Esophagus muscularis mucosa (tissue), 4 donors: Measurements from ENCODE around the gene ADSS1. TPM values are rescaled to one million over a fixed set of nuclear protein-coding genes. Genes with fewer than 3 reads are reported as not detected.

Experiments used
- DNase-seq: peaks from one replicate; pipeline ENCODE4 v3.0.0-alpha.2; 2017; ENCODE audit errors: extremely low spot score
- H3K27ac ChIP-seq, 4 donors: fragments of 200-600 bp; sonication (generic); replicated peaks in 1 of 4; 1 replicate in 3 of 4; 2 replicates in 1 of 4; pipeline ENCODE4 v1.5.1; 2016 to 2019; ENCODE audit warnings: mild to moderate bottlenecking in 1 of 4
- H3K27me3 ChIP-seq, 4 donors: fragments of 200-600 bp; sonication (generic); one replicate each; pipeline versions ENCODE4 v1.5.1 to v1.6.0; 2016 to 2019
- H3K36me3 ChIP-seq, 4 donors: fragments of 200-600 bp; sonication (generic); one replicate each; pipeline ENCODE4 v1.5.1; 2016 to 2019
- H3K4me1 ChIP-seq, 4 donors: fragments of 200-600 bp; sonication (generic); one replicate each; pipeline ENCODE4 v1.5.1; 2016 to 2019
- H3K4me3 ChIP-seq, 4 donors: fragments of 200-600 bp; sonication (generic); 1 replicate in 2 of 4; 2 replicates in 2 of 4; pipeline ENCODE4 v1.5.1; 2016 to 2019; ENCODE audit warnings: mild to moderate bottlenecking in 4 of 4, moderate library complexity in 1 of 4
- H3K9me3 ChIP-seq, 4 donors: fragments of 200-600 bp; sonication (generic); 1 replicate in 3 of 4; 2 replicates in 1 of 4; pipeline ENCODE4 v1.5.1; 2016 to 2019
- CTCF ChIP-seq, 3 experiments: fragments of 200-600 bp in 2 of 3; fragments of 450-650 bp in 1 of 3; sonication (generic) in 2 of 3; IDR thresholded peaks; one replicate each; pipeline ENCODE4 v1.5.1; 2017 to 2019; ENCODE audit warnings: antibody characterized with exemption in 3 of 3, mild to moderate bottlenecking in 2 of 3, moderate library complexity in 1 of 3
- EP300 ChIP-seq: sonication (generic); formaldehyde crosslinking; IDR thresholded peaks from one replicate; pipeline ENCODE4 v1.6.1; 2017; ENCODE audit warnings: antibody characterized with exemption
- POLR2A ChIP-seq: fragments of 450-650 bp; IDR thresholded peaks from one replicate; pipeline ENCODE4 v1.6.1; 2017; ENCODE audit warnings: antibody characterized with exemption, moderate library complexity, mild to moderate bottlenecking, low read depth
- POLR2AphosphoS5 ChIP-seq, 2 donors: sonication (generic); formaldehyde crosslinking; IDR thresholded peaks; one replicate each; pipeline ENCODE4 v1.6.1; 2017; ENCODE audit warnings: antibody characterized with exemption in 2 of 2
- WGBS: methylation state at CpG from one replicate; pipeline ENCODE4 v1.1.5; 2018; 5-methylcytosine and 5-hydroxymethylcytosine counted together
- intact Hi-C: fragments of 100-400 bp; cut with DNase I; formaldehyde crosslinking; loops from one replicate; pipeline ENCODE4 v1.15.1; 2023
- total RNA-seq, 4 donors: library from RNA; depleted of rRNA; stranded (reverse); fragments of >200 nt; gene quantifications; one replicate each; pipeline versions ENCODE4 v1.1.0 to v1.2.1, GENCODE V29; 2016

ADSS1 gene
- total RNA-seq, 4 donors from 2014 or later = 4.3 to 7.9 (median 5.7) TPM

- H3K4me1 ChIP-seq = peaks cover 10 to 14% (median 12%) of the 10 kb centered on the region in 4 donors
- H3K27ac ChIP-seq = no peak overlapping the region
- peaks cover 42 to 80% (median 65%) of the 10 kb centered on the region in 4 donors for H3K36me3 ChIP-seq
- no peak for DNase-seq
- H3K9me3 ChIP-seq = no peaks in the 10 kb centered on the region
- whole genome bisulfite sequencing = 72% methylated on average over 19 of the region's 20 CpGs
- no peak for TF ChIP-seq POLR2AphosphoS5 (IDR thresholded peaks at IDR 0.05)
- TF ChIP-seq POLR2A = no peak
- TF ChIP-seq CTCF (IDR thresholded peaks at IDR 0.05) = no peak
- TF ChIP-seq EP300 = no peak
- no peaks in the 10 kb centered on the region for H3K27me3 ChIP-seq
- H3K4me3 ChIP-seq = no peak overlapping the region
- intact Hi-C loops = no loop called here
Observed at GRCh38 chr14:104717646-104718045, 6.4 kb upstream of the ADSS1 start.

- no peak overlapping the region for H3K27ac ChIP-seq
- intact Hi-C loops = no loop called here
- no peak overlapping the region for H3K4me3 ChIP-seq
- no peaks in the 10 kb centered on the region for H3K9me3 ChIP-seq
- WGBS = 90% methylated on average over 7 of the region's 10 CpGs
- H3K36me3 ChIP-seq = peaks cover 37 to 75% (median 60%) of the 10 kb centered on the region in 4 donors
- H3K4me1 ChIP-seq = peaks cover 15 to 19% (median 17%) of the 10 kb centered on the region in 4 donors
- no peaks in the 10 kb centered on the region for H3K27me3 ChIP-seq
- no peak for DNase-seq
- no peak for TF ChIP-seq POLR2A
- TF ChIP-seq POLR2AphosphoS5 (IDR thresholded peaks at IDR 0.05) = no peak
- TF ChIP-seq CTCF (IDR thresholded peaks at IDR 0.05) = no peak
- TF ChIP-seq EP300 = no peak
Observed at GRCh38 chr14:104718147-104718546, 5.9 kb upstream of the ADSS1 start.

- Histone ChIP-seq H3K4me1 (peaks cover 21 to 26% (median 24%) of the 10 kb centered on the region in 4 donors), H3K36me3 (peaks cover 30 to 68% (median 53%) of the 10 kb centered on the region in 4 donors)
- WGBS = no CpG with 5 or more reads among the region's 11 CpGs
Observed at GRCh38 chr14:104718871-104719270, 5.2 kb upstream of the ADSS1 start.

GRCh38 chr14:104719343-104719742 is 4.7 kb upstream of the ADSS1 start:
- H3K9me3 ChIP-seq = no peaks in the 10 kb centered on the region
- peaks cover 23 to 31% (median 29%) of the 10 kb centered on the region in 4 donors for H3K4me1 ChIP-seq
- 90% methylated on average over 14 of the region's 15 CpGs for WGBS
- DNase-seq = no peak
- H3K4me3 ChIP-seq = no peak overlapping the region
- no peaks in the 10 kb centered on the region for H3K27me3 ChIP-seq
- TF ChIP-seq EP300 (no peak), POLR2A (no peak), POLR2AphosphoS5 (IDR thresholded peaks at IDR 0.05) (no peak), CTCF (IDR thresholded peaks at IDR 0.05) (no peak)
- intact Hi-C loops = no loop called here
- no peak overlapping the region for H3K27ac ChIP-seq
- peaks cover 26 to 63% (median 48%) of the 10 kb centered on the region in 4 donors for H3K36me3 ChIP-seq

More at GRCh38 chr14:104718871-104719270, 5.2 kb upstream of the ADSS1 start:
- H3K27me3 ChIP-seq = no peaks in the 10 kb centered on the region
- no peaks in the 10 kb centered on the region for H3K9me3 ChIP-seq
- DNase-seq = no peak
- intact Hi-C loops = no loop called here
- H3K4me3 ChIP-seq = no peak overlapping the region
- TF ChIP-seq EP300 = no peak
- no peak for TF ChIP-seq POLR2A
- no peak for TF ChIP-seq POLR2AphosphoS5 (IDR thresholded peaks at IDR 0.05)
- no peak for TF ChIP-seq CTCF (IDR thresholded peaks at IDR 0.05)
- H3K27ac ChIP-seq = no peak overlapping the region
